Stimulated activated memory B cell treated with anti-CD40 and anti-IgM and Interleukin-4, amounts not matched to agents 10 μg/mL and 1 μg/mL and 100 μg/mL, for 72 hours (primary cell): Measurements from ENCODE around the gene ZDHHC1.
"Not testable (repeated sequence)": the region's sequence is repeated elsewhere in the genome, so short reads cannot be mapped to it uniquely, and the experiment has no call there.

Experiments
- ATAC-seq: fragments of 150-1000 bp; cut with Tn5 transposase; 2 replicates; pipeline ENCODE4 v1.10.0; 2021
- H3K27ac Mint-ChIP-seq: one replicate; pipeline ENCODE4 v1.8.0; 2022; ENCODE audit warnings: mild to moderate bottlenecking, mixed read lengths
- H3K27me3 Mint-ChIP-seq: one replicate; pipeline ENCODE4 v1.8.0; 2022; ENCODE audit warnings: mixed read lengths
- H3K36me3 Mint-ChIP-seq: one replicate; pipeline ENCODE4 v1.8.0; 2022; ENCODE audit warnings: mixed read lengths
- H3K4me1 Mint-ChIP-seq: one replicate; pipeline ENCODE4 v1.8.0; 2022; ENCODE audit warnings: mixed read lengths
- H3K4me3 Mint-ChIP-seq: one replicate; pipeline ENCODE4 v1.8.0; 2022; ENCODE audit warnings: mild to moderate bottlenecking, moderate library complexity, mixed read lengths
- H3K9me3 Mint-ChIP-seq: one replicate; pipeline ENCODE4 v1.8.0; 2022; ENCODE audit warnings: mixed read lengths

The ZDHHC1 gene

DNA sequence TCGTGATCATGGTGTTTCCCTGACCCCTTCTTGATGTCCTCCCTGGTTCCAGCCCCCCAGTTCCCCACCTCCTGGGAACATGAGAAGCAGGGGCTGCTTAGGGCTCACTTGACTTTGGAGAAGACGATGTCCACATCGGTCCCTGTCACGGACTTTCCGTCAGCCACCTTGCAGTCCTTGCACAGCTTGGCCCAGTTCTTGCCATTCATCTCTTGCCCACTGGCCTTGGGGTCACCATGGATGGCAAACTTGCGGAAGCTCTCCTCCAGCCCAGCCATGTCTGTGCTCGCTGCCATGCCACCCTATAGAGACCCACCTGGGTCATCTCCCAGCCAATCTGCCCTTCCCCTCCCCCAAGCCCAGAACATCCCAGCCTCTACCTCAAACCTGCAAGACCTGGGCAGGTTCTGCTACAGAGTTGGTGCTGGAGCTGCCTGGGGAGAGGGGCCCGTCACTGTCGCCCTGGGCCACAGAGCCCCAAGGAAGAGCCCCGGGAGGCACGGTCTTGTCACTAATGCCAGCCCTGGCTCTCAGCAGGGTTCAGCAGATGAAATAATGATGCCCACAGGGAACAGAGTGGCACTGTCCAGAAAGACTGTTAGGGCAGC lies 25.4 kb downstream of the ZDHHC1 start:
- no peak for ATAC-seq
- Mint-ChIP-seq H3K4me3 (no peak overlapping the region), H3K27me3 (peaks cover 45% of the 10 kb centered on the region), H3K27ac (no peak overlapping the region), H3K9me3 (no peaks in the 10 kb centered on the region), H3K36me3 (no peaks in the 10 kb centered on the region), H3K4me1 (peaks cover 35% of the 10 kb centered on the region)

- no peak overlapping the region for H3K27ac Mint-ChIP-seq
- peaks cover 37% of the 10 kb centered on the region for H3K27me3 Mint-ChIP-seq
- ATAC-seq = no peak
- peaks cover 29% of the 10 kb centered on the region for H3K4me1 Mint-ChIP-seq
- no peaks in the 10 kb centered on the region for H3K36me3 Mint-ChIP-seq
- H3K9me3 Mint-ChIP-seq = no peaks in the 10 kb centered on the region
- no peak overlapping the region for H3K4me3 Mint-ChIP-seq
Observed at GRCh38 chr16:67389911-67390815, 26.1 kb downstream of the ZDHHC1 start.

DNA sequence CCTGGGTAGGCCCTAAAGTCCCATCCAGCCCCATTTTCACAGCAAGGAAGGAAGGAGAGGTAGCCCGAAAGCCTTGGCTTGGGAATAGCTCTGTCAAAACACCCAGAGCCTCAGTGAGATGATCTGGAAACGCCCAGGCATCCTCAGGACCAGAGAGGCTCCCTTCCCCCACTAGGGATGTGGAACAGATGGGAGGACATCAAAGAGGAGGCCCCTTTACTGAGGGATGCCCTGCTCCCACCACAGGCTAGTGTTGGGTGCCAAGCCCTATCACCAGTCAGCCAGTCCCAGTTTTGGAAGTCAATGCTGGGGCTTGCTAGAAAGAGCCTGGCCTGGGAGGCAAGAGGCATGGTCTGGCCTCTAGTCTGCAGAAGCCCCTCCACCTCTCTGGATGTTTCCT lies 27.7 kb downstream of the ZDHHC1 start:
- H3K4me3 Mint-ChIP-seq = no peak overlapping the region
- peaks cover 22% of the 10 kb centered on the region for H3K27me3 Mint-ChIP-seq
- H3K9me3 Mint-ChIP-seq = no peaks in the 10 kb centered on the region
- ATAC-seq = no peak
- peaks cover 17% of the 10 kb centered on the region for H3K4me1 Mint-ChIP-seq
- no peak overlapping the region for H3K27ac Mint-ChIP-seq
- no peaks in the 10 kb centered on the region for H3K36me3 Mint-ChIP-seq

- Mint-ChIP-seq H3K4me1 (peaks cover 15% of the 10 kb centered on the region), H3K4me3 (no peak overlapping the region), H3K27me3 (peaks cover 18% of the 10 kb centered on the region), H3K27ac (no peak overlapping the region), H3K9me3 (no peaks in the 10 kb centered on the region), H3K36me3 (no peaks in the 10 kb centered on the region)
- no peak for ATAC-seq
Observed at GRCh38 chr16:67388191-67388590, 28.1 kb downstream of the ZDHHC1 start.

DNA sequence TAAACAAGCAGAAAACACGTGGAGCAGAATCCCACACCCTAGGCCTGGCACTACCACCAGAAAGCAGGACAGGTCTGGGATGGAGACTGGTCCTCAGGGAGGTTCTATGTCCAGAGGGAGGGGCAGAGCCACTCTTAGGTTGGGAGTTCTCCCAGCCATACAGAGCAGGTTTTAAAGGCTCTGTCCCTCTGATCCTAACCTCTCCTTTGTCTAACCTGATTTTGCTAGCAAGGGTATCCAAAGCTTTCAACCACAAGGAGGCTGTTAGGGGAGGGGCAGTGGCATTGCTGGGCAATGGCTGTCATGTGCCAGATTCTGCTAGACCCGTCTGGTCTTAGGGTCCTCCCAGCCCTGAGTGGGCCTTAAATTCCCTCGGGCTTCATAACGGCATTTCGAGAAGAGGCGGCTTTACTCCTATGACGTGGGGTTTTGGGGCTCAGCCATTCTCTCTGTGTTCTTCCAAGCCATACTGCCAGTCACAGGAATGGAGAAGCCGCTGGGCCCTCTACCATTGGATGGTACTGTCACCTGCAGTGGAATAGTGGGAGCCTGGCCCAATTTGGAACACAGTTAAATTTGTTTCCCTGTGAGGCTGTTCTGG lies 28.7 kb downstream of the ZDHHC1 start:
- H3K27ac Mint-ChIP-seq = no peak overlapping the region
- no peak for ATAC-seq
- H3K4me1 Mint-ChIP-seq = peaks cover 15% of the 10 kb centered on the region
- peaks cover 11% of the 10 kb centered on the region for H3K27me3 Mint-ChIP-seq
- H3K36me3 Mint-ChIP-seq = no peaks in the 10 kb centered on the region
- no peak overlapping the region for H3K4me3 Mint-ChIP-seq
- H3K9me3 Mint-ChIP-seq = no peaks in the 10 kb centered on the region

GRCh38 chr16:67386861-67387455 lies 29.3 kb downstream of the ZDHHC1 start:
- Mint-ChIP-seq H3K4me1 (peaks cover 15% of the 10 kb centered on the region), H3K4me3 (no peak overlapping the region), H3K36me3 (no peaks in the 10 kb centered on the region), H3K9me3 (no peaks in the 10 kb centered on the region), H3K27me3 (peaks cover 5% of the 10 kb centered on the region), H3K27ac (no peak overlapping the region)
- no peak for ATAC-seq

DNA sequence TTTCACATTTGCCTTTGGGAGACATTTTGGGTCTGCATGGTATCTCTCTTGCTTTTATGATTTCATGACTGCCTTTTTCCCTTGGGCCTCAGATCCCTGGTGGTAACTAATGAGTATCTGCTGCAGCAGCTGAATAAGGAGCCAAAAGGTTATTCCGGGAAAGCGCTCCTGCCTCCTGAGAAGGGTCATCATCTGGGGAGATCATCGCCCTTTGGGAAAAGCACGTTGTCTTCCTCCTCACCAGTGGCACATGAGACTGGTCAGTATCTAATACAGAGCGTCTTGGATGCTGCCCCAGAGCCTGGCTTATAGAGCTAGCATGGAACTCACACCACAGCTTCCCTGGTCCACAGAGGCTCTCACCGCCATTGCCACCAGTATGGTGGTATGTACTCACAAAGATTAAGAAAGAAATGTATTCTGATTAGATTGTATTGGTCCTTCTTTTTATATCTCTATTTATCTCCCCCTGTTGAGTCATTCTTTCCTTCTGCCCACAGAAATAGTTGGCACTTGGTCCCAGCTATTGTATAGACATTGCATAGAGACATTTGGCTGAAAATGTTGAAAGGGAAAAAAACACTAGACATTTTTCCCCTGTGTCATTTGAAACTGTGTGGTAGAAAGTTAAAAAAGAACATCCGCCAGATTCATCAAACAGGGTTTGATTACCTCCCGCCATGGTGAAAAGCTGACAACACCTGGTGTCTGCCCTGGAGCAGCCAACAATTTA lies 31.3 kb downstream of the ZDHHC1 start:
- Mint-ChIP-seq H3K36me3 (no peaks in the 10 kb centered on the region), H3K4me1 (no peaks in the 10 kb centered on the region), H3K27ac (no peak overlapping the region), H3K27me3 (no peaks in the 10 kb centered on the region), H3K4me3 (no peak overlapping the region), H3K9me3 (no peaks in the 10 kb centered on the region)
- ATAC-seq = no peak

DNA sequence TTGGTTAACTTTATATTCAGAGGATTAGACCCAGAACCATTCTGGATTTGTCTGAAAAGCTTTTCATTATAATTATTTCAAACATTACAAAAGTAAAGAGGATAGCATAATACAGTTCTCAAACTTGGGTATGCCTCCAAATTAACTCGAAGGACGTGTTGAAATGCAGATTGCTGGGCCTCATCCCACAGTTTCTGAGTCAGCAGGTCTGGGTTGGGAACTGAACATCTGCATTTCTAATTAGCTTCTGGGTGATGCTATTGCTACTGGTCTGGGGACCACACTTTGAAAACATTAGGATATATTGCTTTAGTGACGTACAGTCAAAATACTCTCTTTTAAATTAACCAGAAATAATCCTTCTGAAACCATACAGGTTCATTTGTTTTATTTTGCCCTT lies 33.0 kb downstream of the ZDHHC1 start:
- no peaks in the 10 kb centered on the region for H3K9me3 Mint-ChIP-seq
- no peak for ATAC-seq
- H3K27me3 Mint-ChIP-seq = no peaks in the 10 kb centered on the region
- H3K27ac Mint-ChIP-seq = no peak overlapping the region
- H3K4me1 Mint-ChIP-seq = no peaks in the 10 kb centered on the region
- no peak overlapping the region for H3K4me3 Mint-ChIP-seq
- H3K36me3 Mint-ChIP-seq = no peaks in the 10 kb centered on the region

DNA sequence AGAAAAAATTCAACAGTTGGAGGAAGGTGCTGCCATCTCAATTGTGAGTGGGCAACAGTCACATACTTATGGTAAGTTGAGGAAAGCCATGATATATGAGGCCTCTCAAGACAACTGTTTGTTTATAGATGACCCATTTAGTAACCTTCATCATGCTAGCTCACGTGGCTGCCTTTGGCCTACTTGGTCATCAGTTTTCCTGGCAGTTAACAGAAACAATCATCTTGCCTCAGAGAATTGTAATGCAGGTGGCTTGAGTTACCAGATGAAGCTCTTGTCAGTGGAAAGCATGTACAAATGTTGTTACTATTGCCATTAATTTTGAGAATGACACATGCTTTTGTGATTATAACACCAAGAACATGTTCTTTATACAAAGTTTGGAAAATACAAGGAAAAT lies 37.6 kb downstream of the ZDHHC1 start:
- no peaks in the 10 kb centered on the region for H3K9me3 Mint-ChIP-seq
- no peak for ATAC-seq
- H3K4me1 Mint-ChIP-seq = no peaks in the 10 kb centered on the region
- no peak overlapping the region for H3K4me3 Mint-ChIP-seq
- H3K27ac Mint-ChIP-seq = no peak overlapping the region
- no peaks in the 10 kb centered on the region for H3K27me3 Mint-ChIP-seq
- H3K36me3 Mint-ChIP-seq = no peaks in the 10 kb centered on the region

DNA sequence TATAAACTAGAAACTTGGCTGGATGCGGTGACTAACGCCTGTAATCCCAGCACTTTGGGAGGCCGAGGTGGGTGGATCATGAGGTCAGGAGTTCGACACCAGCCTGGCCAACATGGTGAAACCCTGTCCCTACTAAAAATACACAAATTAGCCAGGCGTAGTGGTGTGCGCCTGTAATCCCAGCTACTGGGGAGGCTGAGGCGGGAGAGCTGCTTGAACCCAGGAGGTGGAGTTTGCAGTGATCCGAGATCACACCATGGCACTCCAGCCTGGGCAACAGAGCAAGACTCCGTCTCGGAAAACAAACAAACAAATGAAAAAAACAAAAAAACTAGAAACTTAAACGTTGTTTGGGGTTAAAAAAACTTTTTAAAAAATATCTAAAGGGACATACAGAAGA lies 40.3 kb downstream of the ZDHHC1 start:
- not testable (repeated sequence) for H3K36me3 Mint-ChIP-seq, H3K4me3 Mint-ChIP-seq, H3K9me3 Mint-ChIP-seq, H3K4me1 Mint-ChIP-seq, ATAC-seq, H3K27ac Mint-ChIP-seq, H3K27me3 Mint-ChIP-seq

DNA sequence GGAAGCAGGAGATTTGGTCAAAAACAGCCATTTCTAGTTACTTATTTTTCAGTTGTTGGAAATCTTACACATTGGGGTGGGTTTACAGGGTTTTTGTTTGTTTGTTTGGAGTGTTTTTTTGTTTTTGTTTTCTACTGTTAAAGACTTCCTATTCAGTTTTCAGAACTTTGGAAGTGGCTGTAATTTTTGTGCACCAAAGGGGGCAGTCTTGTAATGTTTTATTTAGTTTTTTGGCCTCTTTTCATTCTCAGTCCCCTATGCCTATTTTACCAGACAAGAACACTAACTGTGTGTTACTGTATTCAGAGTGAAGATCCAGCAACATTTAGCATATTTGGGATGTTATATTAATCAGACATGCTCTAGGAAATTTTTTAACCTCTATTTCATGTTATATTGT lies 43.6 kb downstream of the ZDHHC1 start:
- no peaks in the 10 kb centered on the region for H3K36me3 Mint-ChIP-seq
- H3K4me3 Mint-ChIP-seq = no peak overlapping the region
- no peaks in the 10 kb centered on the region for H3K4me1 Mint-ChIP-seq
- no peaks in the 10 kb centered on the region for H3K9me3 Mint-ChIP-seq
- H3K27me3 Mint-ChIP-seq = no peaks in the 10 kb centered on the region
- no peak for ATAC-seq
- no peak overlapping the region for H3K27ac Mint-ChIP-seq

GRCh38 chr16:67370661-67371060 lies 45.6 kb downstream of the ZDHHC1 start:
- Mint-ChIP-seq H3K27me3 (no peaks in the 10 kb centered on the region), H3K4me3 (no peak overlapping the region), H3K9me3 (no peaks in the 10 kb centered on the region)

GRCh38 chr16:67364600-67365235 lies 51.6 kb downstream of the ZDHHC1 start:
- Mint-ChIP-seq H3K27me3 (no peaks in the 10 kb centered on the region), H3K27ac (no peak overlapping the region), H3K4me3 (no peak overlapping the region), H3K9me3 (no peaks in the 10 kb centered on the region), H3K36me3 (no peaks in the 10 kb centered on the region), H3K4me1 (peaks cover 7% of the 10 kb centered on the region)
- ATAC-seq = no peak

More at GRCh38 chr16:67370661-67371060, 45.6 kb downstream of the ZDHHC1 start:
- no peaks in the 10 kb centered on the region for H3K4me1 Mint-ChIP-seq
- H3K27ac Mint-ChIP-seq = no peak overlapping the region
- ATAC-seq = no peak
- no peaks in the 10 kb centered on the region for H3K36me3 Mint-ChIP-seq

DNA sequence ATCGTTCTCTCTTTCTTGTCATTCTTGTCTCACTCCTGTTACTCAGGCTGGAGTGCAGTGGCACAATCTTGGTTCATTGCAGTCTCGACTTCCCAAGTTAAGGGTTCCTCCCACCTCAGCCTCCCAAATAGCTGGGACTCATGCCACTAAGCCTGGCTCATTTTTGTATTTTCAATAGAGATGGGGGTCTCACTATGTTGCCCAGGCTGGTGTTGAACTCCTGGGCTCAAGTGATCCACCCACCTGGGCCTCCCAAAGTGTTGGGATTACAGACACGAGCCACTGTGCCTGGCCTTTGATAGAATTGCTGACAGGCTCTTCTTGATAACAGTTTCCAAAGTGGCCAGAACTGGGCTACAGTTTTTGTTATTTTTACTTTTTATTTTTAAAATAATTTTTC lies 55.2 kb downstream of the ZDHHC1 start:
- H3K4me1 Mint-ChIP-seq = peaks cover 7% of the 10 kb centered on the region
- no peak overlapping the region for H3K27ac Mint-ChIP-seq
- H3K4me3 Mint-ChIP-seq = no peak overlapping the region
- H3K9me3 Mint-ChIP-seq = no peaks in the 10 kb centered on the region
- no peaks in the 10 kb centered on the region for H3K36me3 Mint-ChIP-seq
- H3K27me3 Mint-ChIP-seq = no peaks in the 10 kb centered on the region
- no peak for ATAC-seq
